Activated T-helper 9 cell treated with anti-CD3 and anti-CD28 coated beads, Interleukin-2, amount 50 U/mL, for 16 hours (primary cell): ENCODE data around the gene TMTC3.
A peak's percentile ranks its signal among the peaks of the same experiment; 100 is the strongest.
"Not testable (repeated sequence)": the region's sequence is repeated elsewhere in the genome, so short reads cannot be mapped to it uniquely, and the experiment has no call there.

Source experiments
- DNase-seq: peaks from one replicate; pipeline ENCODE4 v3.0.0-alpha.2; 2020; ENCODE audit warnings: low read depth

TMTC3 gene

GRCh38 chr12:88141774-88142609, at the start of gene TMTC3, which contains the start of gene CEP290:
TMTC3 (plus strand) TSS chr12:88142307; CDS start chr12:88148316, 6,009 bp downstream.
CEP290 (minus strand) TSS chr12:88142088; CDS start chr12:88141307, 781 bp downstream.
- DNase-seq, result peak; percentile 85

GRCh38 chr12:88092771-88093170, 49.3 kb upstream of the TMTC3 start:
- no peak for DNase-seq

GRCh38 chr12:88093573-88093972, 48.5 kb upstream of the TMTC3 start:
- DNase-seq, result no peak

GRCh38 chr12:88108021-88108420, 34.1 kb upstream of the TMTC3 start:
- DNase-seq, result no peak

- no peak for DNase-seq
Observed at GRCh38 chr12:88111074-88111652, 30.9 kb upstream of the TMTC3 start.

- no peak for DNase-seq
Observed at GRCh38 chr12:88113871-88114270, 28.2 kb upstream of the TMTC3 start.

GRCh38 chr12:88122666-88123065, 19.4 kb upstream of the TMTC3 start:
- no peak for DNase-seq

- DNase-seq, result no peak
Observed at GRCh38 chr12:88127099-88127498, 15.0 kb upstream of the TMTC3 start.

- DNase-seq, result no peak
Observed at GRCh38 chr12:88127855-88128254, 14.3 kb upstream of the TMTC3 start.

- DNase-seq, result no peak
Observed at GRCh38 chr12:88132392-88132791, 9.7 kb upstream of the TMTC3 start.

- not testable (repeated sequence) for DNase-seq
Observed at GRCh38 chr12:88133181-88133580, 8.9 kb upstream of the TMTC3 start.

GRCh38 chr12:88139711-88140110, 2.4 kb upstream of the TMTC3 start:
- not testable (repeated sequence) for DNase-seq

- no peak for DNase-seq
Observed at GRCh38 chr12:88141425-88141773, 708 bp upstream of the TMTC3 start.

GRCh38 chr12:88142610-88142991, 494 bp downstream of the TMTC3 start:
- no peak for DNase-seq

GRCh38 chr12:88144037-88144436, 1.9 kb downstream of the TMTC3 start:
- DNase-seq, result no peak

GRCh38 chr12:88144546-88145468, 2.7 kb downstream of the TMTC3 start:
- DNase-seq, result no peak

GRCh38 chr12:88145567-88146505, 3.7 kb downstream of the TMTC3 start:
- no peak for DNase-seq

- no peak for DNase-seq
Observed at GRCh38 chr12:88150063-88150462, 8.0 kb downstream of the TMTC3 start.

GRCh38 chr12:88153959-88154358, 11.9 kb downstream of the TMTC3 start:
- DNase-seq, result no peak

- DNase-seq, result no peak
Observed at GRCh38 chr12:88156075-88156654, 14.1 kb downstream of the TMTC3 start.

GRCh38 chr12:88163371-88163770, 21.3 kb downstream of the TMTC3 start:
- no peak for DNase-seq
